GM21526 (cell line): ENCODE results near the gene APOL1.
"Not testable (repeated sequence)": the region's sequence is repeated elsewhere in the genome, so short reads cannot be mapped to it uniquely, and the experiment has no call there.

Source experiments
- ATAC-seq: cut with Tn5 transposase; IDR thresholded peaks from one replicate; pipeline ENCODE4 v1.9.1; 2021; ENCODE audit warnings: moderate library complexity; ENCODE audit not compliant: unreplicated experiment, low FRiP score

The APOL1 gene

GRCh38 chr22:36263886-36264664, 11.1 kb downstream of the APOL1 start:
- not testable (repeated sequence) for ATAC-seq

- ATAC-seq, result no peak
Observed at GRCh38 chr22:36267058-36267457, 14.1 kb downstream of the APOL1 start.

DNA sequence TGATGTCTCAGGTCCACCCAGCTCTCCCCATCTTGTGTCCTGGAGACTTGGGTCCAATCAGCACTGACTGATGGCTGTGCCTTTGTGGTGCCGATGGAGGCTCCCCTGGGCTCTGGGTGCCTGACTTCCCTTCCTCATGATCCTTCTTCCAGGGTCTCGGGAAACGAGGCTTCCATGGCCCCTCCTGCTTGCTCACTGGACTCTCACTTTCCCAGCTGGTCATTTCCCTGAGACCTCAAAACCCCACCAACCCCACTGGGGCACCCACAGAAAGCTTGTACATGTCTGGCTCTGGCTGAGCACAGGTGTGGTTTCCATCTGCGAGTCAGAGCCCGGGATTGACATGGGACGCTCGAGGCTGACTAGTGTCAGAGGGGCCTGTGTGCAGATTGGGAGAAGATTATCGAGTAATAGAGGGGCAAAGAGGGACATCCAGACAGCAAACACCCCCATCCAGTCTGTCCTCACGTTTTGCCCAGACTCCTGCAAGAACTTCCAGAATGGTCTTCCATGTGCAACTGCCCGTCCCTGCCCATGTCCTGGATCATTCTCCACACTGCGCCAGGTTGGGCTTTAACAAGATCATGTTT, 15.1 kb downstream of the APOL1 start:
- no peak for ATAC-seq

DNA sequence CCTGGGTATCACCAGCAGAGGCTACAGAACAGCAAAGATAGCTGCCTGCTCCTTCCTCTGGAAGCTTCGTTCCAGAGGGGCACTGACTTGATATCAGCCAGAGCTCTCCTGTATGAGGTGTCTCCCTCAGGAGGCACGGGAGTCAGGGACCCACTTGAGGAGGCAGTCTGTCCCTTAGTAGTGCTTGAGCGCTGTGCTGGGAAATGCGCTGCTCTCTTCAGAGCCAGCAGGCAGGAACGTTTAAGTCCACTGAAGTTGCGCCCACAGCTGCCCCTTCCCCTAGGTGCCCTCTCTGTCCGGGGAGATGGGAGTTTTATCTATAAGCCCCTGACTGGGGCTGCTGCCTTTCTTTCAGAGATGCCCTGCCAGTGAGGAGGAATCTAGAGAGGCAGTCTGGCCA, 18.3 kb downstream of the APOL1 start:
- not testable (repeated sequence) for ATAC-seq

- ATAC-seq, result not testable (repeated sequence)
Observed at GRCh38 chr22:36271951-36272350, 19.0 kb downstream of the APOL1 start.

- no peak for ATAC-seq
Observed at GRCh38 chr22:36274531-36274930, 21.6 kb downstream of the APOL1 start.

GRCh38 chr22:36277482-36278291, 24.8 kb downstream of the APOL1 start:
- ATAC-seq, result no peak

DNA sequence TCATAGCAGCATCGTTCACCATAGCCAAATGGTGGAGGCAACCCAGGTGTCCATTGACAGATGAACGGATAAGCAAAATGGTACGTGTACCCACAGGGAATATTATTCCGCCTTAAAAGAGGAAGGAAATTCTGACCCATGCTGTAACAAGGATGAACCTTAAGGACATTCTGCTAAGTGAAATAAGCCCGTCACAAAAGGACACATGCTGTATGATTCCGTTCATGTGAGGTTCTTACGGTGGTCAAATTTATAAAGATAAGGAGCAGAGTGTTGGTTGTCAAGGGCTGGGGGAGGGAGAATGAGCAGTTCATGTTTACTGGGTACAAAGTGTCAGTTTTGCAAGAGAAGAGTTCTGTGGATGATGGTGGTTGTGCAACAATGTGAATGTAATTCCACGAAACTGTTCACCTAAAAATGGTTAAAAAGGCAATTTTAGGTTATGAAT, 26.3 kb downstream of the APOL1 start:
- no peak for ATAC-seq

DNA sequence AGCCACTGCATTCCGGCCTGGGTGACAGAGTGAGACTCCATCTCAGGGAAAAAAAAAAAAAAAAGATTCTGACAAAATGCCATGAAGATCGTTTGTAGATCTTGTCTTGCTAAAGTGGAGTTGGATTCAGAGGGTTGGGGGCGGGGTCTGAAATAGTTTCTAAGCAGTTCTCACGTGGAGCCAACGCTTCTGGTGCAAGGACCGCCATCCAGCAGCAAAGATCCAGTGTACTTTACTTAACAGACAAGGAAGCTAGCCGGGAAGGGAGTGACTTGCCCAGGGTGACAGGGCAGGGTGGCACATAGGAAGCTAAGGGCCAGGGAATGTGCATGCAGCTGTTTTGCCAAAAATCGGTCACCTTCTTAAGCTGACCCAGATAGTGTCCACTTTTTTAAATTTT, 27.4 kb downstream of the APOL1 start:
- no peak for ATAC-seq

DNA sequence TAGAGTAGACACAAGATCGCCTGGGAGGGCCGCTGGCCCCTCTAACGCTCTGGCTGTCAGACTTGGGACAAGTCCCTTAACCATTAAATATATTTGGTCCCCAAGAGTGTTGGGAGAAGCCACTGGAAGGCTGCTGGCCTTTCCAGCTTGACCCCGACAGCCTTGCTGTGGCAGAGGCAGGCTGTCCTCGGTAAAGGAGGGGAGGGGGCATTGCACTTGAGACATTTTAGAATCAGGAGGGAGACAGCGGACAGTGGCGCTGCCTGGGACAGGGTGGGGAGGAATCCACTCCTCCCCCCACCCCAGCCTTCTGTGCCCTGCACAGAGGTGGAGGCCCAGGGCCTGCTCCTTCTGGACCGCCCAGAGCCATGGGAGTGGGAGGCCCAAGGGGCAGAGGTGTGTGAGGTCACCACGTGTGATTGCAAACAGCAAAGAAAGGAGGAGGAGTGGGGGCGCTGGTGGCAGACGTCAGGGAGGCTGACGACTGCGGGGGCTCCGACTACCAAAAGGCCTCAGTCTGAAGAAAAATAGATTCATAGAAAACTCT, 28.9 kb downstream of the APOL1 start:
- no peak for ATAC-seq

DNA sequence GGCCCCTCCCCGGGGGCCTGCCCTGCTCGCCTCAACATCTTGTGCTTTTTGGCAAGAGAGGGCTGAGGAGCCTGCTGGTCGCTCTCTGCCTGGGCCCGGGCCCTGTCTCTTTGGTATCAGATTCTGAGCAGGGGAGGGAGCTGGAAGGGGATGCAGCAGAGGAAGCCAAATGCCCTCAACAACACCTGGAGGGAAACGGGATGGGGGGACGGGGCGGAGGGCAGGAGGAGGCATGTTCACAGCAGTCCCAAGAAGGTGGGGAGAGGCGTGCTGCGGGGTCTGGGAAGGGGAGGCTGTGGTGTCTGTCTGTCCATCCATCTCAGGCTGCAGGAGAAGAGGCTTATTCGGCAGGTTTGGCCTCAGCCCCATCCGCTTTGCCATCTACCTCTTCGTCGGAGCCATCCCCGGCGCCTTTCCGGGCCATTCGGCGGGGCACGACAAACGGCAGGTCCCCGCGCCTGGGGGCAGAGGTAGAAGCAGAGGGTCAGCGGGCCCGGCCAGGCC, 29.4 kb downstream of the APOL1 start:
- no peak for ATAC-seq

DNA sequence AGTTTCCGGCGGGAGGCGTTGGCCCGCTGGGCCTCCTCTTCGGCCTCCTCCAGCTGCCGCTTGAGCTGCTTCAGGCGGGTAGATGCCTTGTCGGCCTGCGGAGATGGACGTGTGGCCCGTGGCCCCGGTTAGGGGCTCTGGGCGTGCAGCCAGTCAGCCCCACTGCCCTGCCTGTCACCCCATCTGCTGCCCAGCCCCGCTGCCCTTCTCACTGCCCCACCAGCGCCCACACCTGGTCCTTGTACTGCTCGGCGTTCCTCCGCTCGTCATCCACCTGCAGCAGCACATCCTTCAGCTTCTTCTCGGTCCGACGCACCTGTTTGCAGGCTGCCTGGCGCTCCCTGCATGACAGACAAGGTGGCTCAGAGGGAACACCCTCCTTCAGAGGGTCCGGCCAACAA, 31.2 kb downstream of the APOL1 start:
- ATAC-seq, result no peak

DNA sequence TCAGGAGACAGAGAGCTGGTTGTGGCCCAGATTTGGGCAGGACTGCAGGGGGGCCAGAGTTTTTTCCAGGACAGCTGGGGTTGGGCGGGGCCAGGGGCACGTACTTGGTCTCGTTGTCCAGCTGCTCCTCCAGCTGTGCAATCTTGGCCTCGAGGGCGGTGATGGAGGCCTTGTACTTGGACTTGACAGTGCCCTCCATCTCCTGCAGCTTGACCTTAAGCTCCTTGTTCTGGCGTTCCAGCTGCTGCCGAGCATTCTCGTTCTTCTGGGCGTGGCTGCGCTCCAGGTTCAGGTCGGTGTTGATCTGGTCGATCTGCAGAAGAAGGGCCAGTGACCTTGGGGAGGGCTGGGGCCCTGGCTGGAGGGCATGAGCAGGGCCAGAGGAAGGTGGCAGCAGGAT, 32.1 kb downstream of the APOL1 start:
- no peak for ATAC-seq

GRCh38 chr22:36285545-36285944, 32.6 kb downstream of the APOL1 start:
- no peak for ATAC-seq

DNA sequence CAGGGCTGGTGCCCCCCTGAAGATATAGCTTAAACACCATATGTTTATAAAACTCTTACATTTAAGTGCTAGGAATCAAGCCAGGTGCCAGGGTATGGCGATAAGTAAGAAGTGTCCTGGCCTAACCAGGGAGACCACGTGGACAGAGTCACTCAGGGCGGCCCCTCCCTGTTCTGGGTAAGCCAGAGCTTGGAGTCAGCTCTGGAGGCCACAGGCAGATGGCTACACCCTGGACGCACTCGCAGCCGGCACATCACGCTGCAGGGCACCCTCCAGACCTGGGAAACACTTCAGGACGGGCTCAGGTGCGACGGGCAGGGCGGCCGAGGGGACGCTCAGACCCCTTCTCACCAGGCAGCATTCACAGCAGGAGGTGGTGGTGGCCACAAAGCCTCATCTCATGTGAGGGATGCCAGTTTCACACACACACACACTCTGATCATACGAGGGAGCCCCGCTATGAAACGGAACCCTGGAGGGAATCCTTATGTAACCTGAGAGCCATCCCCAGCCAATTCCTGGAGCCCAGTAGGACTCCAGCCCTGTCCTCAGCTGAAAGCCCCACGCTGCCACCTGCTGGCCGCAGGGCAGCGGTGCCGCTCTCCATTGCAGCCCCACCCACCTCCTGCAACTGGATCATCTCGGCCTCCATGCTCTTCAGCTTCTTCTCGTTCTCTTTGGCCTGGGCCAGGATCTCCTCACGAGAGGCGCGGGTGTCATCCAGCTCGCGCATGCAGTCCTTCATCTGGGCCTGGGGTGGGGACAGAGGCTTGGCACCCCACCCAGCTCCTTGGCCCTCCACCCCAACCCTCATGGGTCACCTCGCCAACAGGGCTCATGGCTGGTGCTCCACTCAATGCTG, 33.4 kb downstream of the APOL1 start:
- ATAC-seq, result no peak

GRCh38 chr22:36287881-36288515, 35.1 kb downstream of the APOL1 start:
- ATAC-seq, result no peak

DNA sequence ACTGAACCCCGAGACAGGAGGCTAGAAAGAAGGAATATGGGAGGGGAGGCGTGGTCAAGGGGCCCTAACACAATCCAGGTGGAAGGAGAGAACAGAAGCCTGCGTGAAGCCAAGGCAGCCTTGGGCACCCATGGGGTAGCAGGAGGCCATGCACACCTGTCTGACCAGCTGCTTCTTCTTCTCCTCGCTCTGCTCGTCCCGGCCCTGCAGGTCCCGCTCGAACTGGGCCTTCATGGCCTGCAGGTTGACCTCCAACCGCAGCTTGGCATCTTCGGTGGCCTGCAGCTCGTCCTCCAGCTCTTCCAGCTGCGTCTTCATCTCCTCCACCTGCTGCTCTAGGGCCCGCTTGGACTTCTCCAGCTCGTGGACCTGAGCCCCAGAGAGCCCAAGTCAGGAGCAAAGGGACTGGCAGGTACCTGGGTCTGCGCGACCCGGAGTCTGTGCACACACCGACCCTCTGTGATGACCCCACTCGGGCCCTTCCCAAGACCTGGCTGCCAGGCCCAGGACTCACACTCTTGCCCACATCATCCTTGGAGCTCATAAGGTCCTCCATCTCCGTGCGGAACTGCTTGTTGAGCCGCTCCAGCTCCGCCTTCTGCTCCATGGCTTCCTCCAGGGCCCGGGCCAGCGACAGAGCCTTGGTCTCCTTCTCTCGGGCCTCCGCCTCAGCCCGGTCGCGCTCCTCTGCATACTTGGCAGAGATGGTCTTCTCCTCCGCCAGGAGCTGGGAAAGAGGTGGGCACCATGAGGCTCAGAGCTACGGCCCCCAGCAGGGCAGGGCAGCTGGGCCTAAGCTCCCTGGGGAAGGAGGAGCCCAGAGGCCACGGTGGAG, 35.9 kb downstream of the APOL1 start:
- no peak for ATAC-seq

DNA sequence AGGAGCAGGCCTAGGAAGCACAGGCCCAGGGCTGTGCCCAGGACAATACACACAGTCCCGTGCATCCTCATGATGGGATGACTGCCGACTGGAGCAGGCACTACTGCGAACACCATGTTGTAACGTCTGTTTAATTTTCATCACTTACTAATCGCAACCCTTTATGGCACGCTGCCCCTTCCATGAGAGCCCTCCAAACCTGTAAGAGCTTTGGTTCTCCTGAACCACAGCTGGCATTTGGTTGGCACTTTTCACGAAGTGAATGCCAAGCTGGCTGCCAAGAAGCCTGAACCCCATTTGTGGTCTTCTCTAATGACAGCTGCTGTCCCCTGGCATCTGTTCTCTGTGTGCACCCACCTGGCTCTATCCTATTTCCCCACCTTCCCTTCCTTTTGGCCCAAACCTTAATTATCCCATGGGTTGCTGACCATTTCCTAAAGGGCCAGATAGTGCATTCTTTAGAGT, 36.5 kb downstream of the APOL1 start:
- ATAC-seq, result no peak
